Panc1 (cell line): Measurements from ENCODE around the gene PPP1R8. TPM values are rescaled to one million over a fixed set of nuclear protein-coding genes. Genes with fewer than 3 reads are reported as not detected.

Experiments used
- ATAC-seq: fragments of 200-7000 bp; cut with Tn5 transposase; 2 replicates; pipeline ENCODE4 v1.9.1; 2020; ENCODE audit warnings: mild to moderate bottlenecking, moderate library complexity
- BruUV-seq: library from RNA; stranded (reverse); fragments of 400-500 nt; replicated peaks from 2 replicates; lab custom pipeline; 2021; lab: Mats Ljungman, UMichigan
- CTCF ChIA-PET: fragments of 300-600 bp; sonication (Branson Sonifier 250); formaldehyde crosslinking; loops from one replicate; lab custom pipeline; 2022; ENCODE audit warnings: antibody characterized with exemption; lab: Charles Lee
- POLR2A ChIA-PET: fragments of 300-600 bp; sonication (Branson Sonifier 250); formaldehyde crosslinking; loops from one replicate; lab custom pipeline; 2022; ENCODE audit warnings: antibody characterized with exemption; lab: Charles Lee
- DNase-seq: peaks from one replicate; pipeline ENCODE4 v3.0.0-alpha.2; 2010; ENCODE audit warnings: low read depth, low spot score
- H3K27ac ChIP-seq: 2 replicates; pipeline ENCODE4 v1.5.1; 2011; ENCODE audit warnings: mild to moderate bottlenecking, low read length, inconsistent platforms
- H3K27me3 ChIP-seq: fragments of 200-500 bp; sonication (Bioruptor generic); 2 replicates; pipeline ENCODE4 v1.6.0; 2014; ENCODE audit warnings: low read length, inconsistent platforms; ENCODE audit not compliant: control insufficient read depth, insufficient read depth
- H3K36me3 ChIP-seq: fragments of 200-500 bp; sonication (Bioruptor generic); 2 replicates; pipeline ENCODE4 v1.5.1; 2014; ENCODE audit warnings: inconsistent platforms, mild to moderate bottlenecking, low read length, moderate library complexity; ENCODE audit not compliant: control insufficient read depth, insufficient read depth
- H3K4me1 ChIP-seq: 2 replicates; pipeline ENCODE4 v1.5.1; 2011; ENCODE audit warnings: inconsistent platforms, mild to moderate bottlenecking, low read length, moderate library complexity; ENCODE audit not compliant: control insufficient read depth, insufficient read depth
- H3K4me3 ChIP-seq, 2 experiments: 2 replicates each; pipeline ENCODE4 v1.5.1; 2011 to 2012; ENCODE audit warnings: low read depth in 2 of 2, low read length in 2 of 2, mild to moderate bottlenecking in 2 of 2, inconsistent platforms in 1 of 2, moderate library complexity in 1 of 2
- H3K9me3 ChIP-seq: fragments of 200-500 bp; sonication (Bioruptor generic); 2 replicates; pipeline ENCODE4 v1.5.1; 2014; ENCODE audit warnings: low read depth, mild to moderate bottlenecking, inconsistent platforms, low read length, moderate library complexity; ENCODE audit not compliant: control insufficient read depth, insufficient read depth
- POLR2AphosphoS5 ChIP-seq: IDR thresholded peaks from 2 replicates; pipeline ENCODE4 v1.6.1; 2012; ENCODE audit warnings: mild to moderate bottlenecking, low read depth, low read length, moderate library complexity
- SIN3A ChIP-seq: IDR thresholded peaks from 2 replicates; pipeline ENCODE4 v1.6.1; 2012; ENCODE audit warnings: low read depth, mild to moderate bottlenecking, low read length, moderate library complexity, borderline replicate concordance; ENCODE audit not compliant: insufficient read depth
- TCF7L2 ChIP-seq: IDR thresholded peaks from 2 replicates; pipeline ENCODE4 v1.6.1; 2011; ENCODE audit warnings: mild to moderate bottlenecking, low read depth, low read length, inconsistent platforms
- in situ Hi-C: cut with HindIII; loops from 2 replicates; pipeline ENCODE4 v1.10.0; 2016; ENCODE audit warnings: low sequenced_read_pairs, low pct_unique_long_range_greater_than_20kb
- intact Hi-C: fragments of 100-400 bp; cut with micrococcal nuclease; formaldehyde crosslinking; loops from one replicate; pipeline ENCODE4 v1.10.0; 2022; ENCODE audit not compliant: unreplicated experiment
- total RNA-seq: library from RNA; stranded (reverse); gene quantifications from one replicate; pipeline ENCODE4 v1.2.1, GENCODE V29; 2021; ENCODE audit not compliant: unreplicated experiment
- TF ChIP-seq, protein P1 (sequence below): fragments of 450-650 bp; IDR thresholded peaks from 2 replicates; pipeline ENCODE4 v1.5.1; 2017; ENCODE audit warnings: mild to moderate bottlenecking
- TF ChIP-seq, protein P2 (sequence below), 2 experiments: IDR thresholded peaks; 2 replicates each; pipeline ENCODE4 v1.6.1; 2011 to 2012; ENCODE audit warnings: low read depth in 2 of 2, control low read depth in 1 of 2, low read length in 1 of 2, mild to moderate bottlenecking in 1 of 2, moderate library complexity in 1 of 2; ENCODE audit not compliant: insufficient read depth in 1 of 2

PPP1R8 gene
- total RNA-seq, 1 experiment from 2014 or later: 59.7 TPM

DNA sequence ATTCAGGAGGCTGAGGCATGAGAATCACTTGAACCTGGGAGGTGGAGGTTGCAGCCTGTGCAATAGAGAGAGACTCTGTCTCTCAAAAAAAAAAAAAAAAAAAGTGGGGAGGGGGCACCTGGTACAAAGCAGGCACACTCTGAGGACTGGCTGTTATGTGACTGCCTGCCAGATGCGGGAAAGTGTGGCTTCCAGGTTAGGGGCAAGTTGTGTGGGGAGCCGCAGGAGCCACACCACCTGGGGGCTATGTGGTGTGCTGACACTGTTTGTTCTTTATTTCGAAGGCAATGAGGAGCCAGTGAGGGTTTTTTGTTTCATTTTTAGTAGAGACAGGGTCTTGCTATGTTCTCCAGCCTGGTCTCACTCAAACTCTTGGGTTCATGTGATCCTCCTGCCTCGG is 47.5 kb downstream of the PPP1R8 start:
- no peaks in the 10 kb centered on the region; the same call in none of the 2 replicates for H3K4me1 ChIP-seq
- H3K4me3 ChIP-seq: no peak overlapping the region
- no peak for ATAC-seq
- no peaks in the 10 kb centered on the region for H3K36me3 ChIP-seq
- intact Hi-C loops (no loop called here), in situ Hi-C loops (no loop called here)
- BruUV-seq: no TSS peak
- TF ChIP-seq TCF7L2 (no peak), SIN3A (no peak), POLR2AphosphoS5 (no peak)
- TF ChIP-seq, protein P1, sequence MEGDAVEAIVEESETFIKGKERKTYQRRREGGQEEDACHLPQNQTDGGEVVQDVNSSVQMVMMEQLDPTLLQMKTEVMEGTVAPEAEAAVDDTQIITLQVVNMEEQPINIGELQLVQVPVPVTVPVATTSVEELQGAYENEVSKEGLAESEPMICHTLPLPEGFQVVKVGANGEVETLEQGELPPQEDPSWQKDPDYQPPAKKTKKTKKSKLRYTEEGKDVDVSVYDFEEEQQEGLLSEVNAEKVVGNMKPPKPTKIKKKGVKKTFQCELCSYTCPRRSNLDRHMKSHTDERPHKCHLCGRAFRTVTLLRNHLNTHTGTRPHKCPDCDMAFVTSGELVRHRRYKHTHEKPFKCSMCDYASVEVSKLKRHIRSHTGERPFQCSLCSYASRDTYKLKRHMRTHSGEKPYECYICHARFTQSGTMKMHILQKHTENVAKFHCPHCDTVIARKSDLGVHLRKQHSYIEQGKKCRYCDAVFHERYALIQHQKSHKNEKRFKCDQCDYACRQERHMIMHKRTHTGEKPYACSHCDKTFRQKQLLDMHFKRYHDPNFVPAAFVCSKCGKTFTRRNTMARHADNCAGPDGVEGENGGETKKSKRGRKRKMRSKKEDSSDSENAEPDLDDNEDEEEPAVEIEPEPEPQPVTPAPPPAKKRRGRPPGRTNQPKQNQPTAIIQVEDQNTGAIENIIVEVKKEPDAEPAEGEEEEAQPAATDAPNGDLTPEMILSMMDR: no peak
- TF ChIP-seq, protein P2, sequence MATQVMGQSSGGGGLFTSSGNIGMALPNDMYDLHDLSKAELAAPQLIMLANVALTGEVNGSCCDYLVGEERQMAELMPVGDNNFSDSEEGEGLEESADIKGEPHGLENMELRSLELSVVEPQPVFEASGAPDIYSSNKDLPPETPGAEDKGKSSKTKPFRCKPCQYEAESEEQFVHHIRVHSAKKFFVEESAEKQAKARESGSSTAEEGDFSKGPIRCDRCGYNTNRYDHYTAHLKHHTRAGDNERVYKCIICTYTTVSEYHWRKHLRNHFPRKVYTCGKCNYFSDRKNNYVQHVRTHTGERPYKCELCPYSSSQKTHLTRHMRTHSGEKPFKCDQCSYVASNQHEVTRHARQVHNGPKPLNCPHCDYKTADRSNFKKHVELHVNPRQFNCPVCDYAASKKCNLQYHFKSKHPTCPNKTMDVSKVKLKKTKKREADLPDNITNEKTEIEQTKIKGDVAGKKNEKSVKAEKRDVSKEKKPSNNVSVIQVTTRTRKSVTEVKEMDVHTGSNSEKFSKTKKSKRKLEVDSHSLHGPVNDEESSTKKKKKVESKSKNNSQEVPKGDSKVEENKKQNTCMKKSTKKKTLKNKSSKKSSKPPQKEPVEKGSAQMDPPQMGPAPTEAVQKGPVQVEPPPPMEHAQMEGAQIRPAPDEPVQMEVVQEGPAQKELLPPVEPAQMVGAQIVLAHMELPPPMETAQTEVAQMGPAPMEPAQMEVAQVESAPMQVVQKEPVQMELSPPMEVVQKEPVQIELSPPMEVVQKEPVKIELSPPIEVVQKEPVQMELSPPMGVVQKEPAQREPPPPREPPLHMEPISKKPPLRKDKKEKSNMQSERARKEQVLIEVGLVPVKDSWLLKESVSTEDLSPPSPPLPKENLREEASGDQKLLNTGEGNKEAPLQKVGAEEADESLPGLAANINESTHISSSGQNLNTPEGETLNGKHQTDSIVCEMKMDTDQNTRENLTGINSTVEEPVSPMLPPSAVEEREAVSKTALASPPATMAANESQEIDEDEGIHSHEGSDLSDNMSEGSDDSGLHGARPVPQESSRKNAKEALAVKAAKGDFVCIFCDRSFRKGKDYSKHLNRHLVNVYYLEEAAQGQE (IDR thresholded peaks at IDR 0.05; ENCODE audit: insufficient read depth in 1 of 2, low read depth in 2 of 2, low read length in 1 of 2): no peak
- H3K9me3 ChIP-seq: no peaks in the 10 kb centered on the region
- CTCF ChIA-PET: no interaction called here
- DNase-seq: no peak
- no peak overlapping the region for H3K27ac ChIP-seq
- H3K27me3 ChIP-seq: no peaks in the 10 kb centered on the region
- POLR2A ChIA-PET: no interaction called here

DNA sequence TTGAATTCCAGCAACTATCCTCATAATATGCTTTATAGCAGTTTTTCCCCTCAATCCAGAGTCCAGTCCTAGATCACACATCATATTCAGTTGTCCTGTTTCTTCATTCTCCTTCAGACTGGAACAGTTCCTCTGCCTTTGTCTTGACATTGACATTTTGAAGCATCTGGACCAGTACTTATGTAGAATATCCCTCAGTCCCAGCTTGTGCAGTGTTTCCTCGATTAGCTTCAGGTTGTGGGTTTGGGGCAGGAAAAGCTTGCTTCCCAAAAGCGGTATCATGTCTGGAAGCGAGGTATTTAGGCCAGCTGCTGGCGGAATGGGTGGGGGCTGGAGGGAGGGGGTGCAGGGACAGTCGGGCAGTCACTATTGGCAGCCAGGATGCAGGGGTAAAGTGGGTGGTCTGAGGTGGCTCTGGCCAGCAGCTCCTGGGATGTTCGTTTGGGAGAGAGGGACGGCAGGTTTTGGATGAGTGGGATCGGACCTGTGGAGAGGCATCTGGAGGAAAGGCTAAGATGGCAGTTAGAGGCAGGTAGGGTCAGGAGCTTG is 48.3 kb downstream of the PPP1R8 start:
- Histone ChIP-seq H3K9me3 (no peaks in the 10 kb centered on the region), H3K36me3 (no peaks in the 10 kb centered on the region), H3K4me3 (no peak overlapping the region), H3K4me1 (no peaks in the 10 kb centered on the region; the same call in none of the 2 replicates), H3K27ac (no peak overlapping the region), H3K27me3 (no peaks in the 10 kb centered on the region)
- intact Hi-C loops (no loop called here), in situ Hi-C loops (no loop called here)
- TF ChIP-seq, protein P1: no peak
- TF ChIP-seq TCF7L2 (no peak), SIN3A (no peak)
- TF ChIP-seq, protein P2 (IDR thresholded peaks at IDR 0.05; ENCODE audit: insufficient read depth in 1 of 2, low read depth in 2 of 2, low read length in 1 of 2): no peak
- BruUV-seq: no TSS peak
- ATAC-seq (no peak), DNase-seq (no peak)
- ChIA-PET POLR2A (interaction anchor here (0.6 kb wide), 1 partner anchor 292 kb away, joined by 6 read pairs; no protein-coding TSS in a partner anchor), CTCF (no interaction called here)
